Caco-2 (cell line): ENCODE measurements around the gene SUPT3H. TPM values are rescaled to one million over a fixed set of nuclear protein-coding genes. Genes with fewer than 3 reads are reported as not detected.
"Not testable (repeated sequence)": the region's sequence is repeated elsewhere in the genome, so short reads cannot be mapped to it uniquely, and the experiment has no call there.

Experiments used
- BruUV-seq: library from RNA; stranded (reverse); fragments of 400-500 nt; replicated peaks from 2 replicates; lab custom pipeline; 2021; lab: Mats Ljungman, UMichigan
- CTCF ChIA-PET: fragments of 300-600 bp; sonication (Branson Sonifier 250); formaldehyde crosslinking; loops from one replicate; lab custom pipeline; 2022; ENCODE audit warnings: antibody characterized with exemption; lab: Charles Lee
- POLR2A ChIA-PET: fragments of 300-600 bp; sonication (Branson Sonifier 250); formaldehyde crosslinking; loops from one replicate; lab custom pipeline; 2022; ENCODE audit warnings: antibody characterized with exemption; lab: Charles Lee
- DNase-seq, 2 experiments: peaks; one replicate each; pipeline versions ENCODE4 v3.0.0 to v3.0.0-alpha.2; 2020 to 2022
- H3K27me3 ChIP-seq: replicated peaks from 2 replicates; pipeline ENCODE4 v1.6.0; 2011; ENCODE audit warnings: low read length; ENCODE audit not compliant: control insufficient read depth, insufficient read depth
- H3K36me3 ChIP-seq: 2 replicates; pipeline ENCODE4 v1.5.1; 2011; ENCODE audit warnings: low read length; ENCODE audit not compliant: control insufficient read depth, insufficient read depth
- H3K4me1 ChIP-seq: fragments of 250-450 bp; sonication (Bioruptor Pico); 2 replicates; pipeline ENCODE4 v1.5.1; 2020; ENCODE audit warnings: mild to moderate bottlenecking
- H3K4me3 ChIP-seq: 2 replicates; pipeline ENCODE4 v1.5.1; 2011; ENCODE audit warnings: low read depth, mild to moderate bottlenecking, control low read depth, low read length
- H3K9me3 ChIP-seq: fragments of 250-450 bp; sonication (Bioruptor Pico); 2 replicates; pipeline ENCODE4 v1.5.1; 2020; ENCODE audit warnings: mild to moderate bottlenecking, moderate library complexity
- H3K27ac Mint-ChIP-seq: one replicate; pipeline ENCODE4 v1.8.0; 2022; ENCODE audit warnings: mixed read lengths; ENCODE audit not compliant: unreplicated experiment
- H3K27me3 Mint-ChIP-seq: one replicate; pipeline ENCODE4 v1.8.0; 2022; ENCODE audit warnings: mixed read lengths; ENCODE audit not compliant: insufficient read depth, unreplicated experiment
- H3K36me3 Mint-ChIP-seq: one replicate; pipeline ENCODE4 v1.8.0; 2022; ENCODE audit warnings: mild to moderate bottlenecking, mixed read lengths; ENCODE audit not compliant: insufficient read depth, unreplicated experiment
- H3K4me1 Mint-ChIP-seq: one replicate; pipeline ENCODE4 v1.8.0; 2022; ENCODE audit warnings: low read depth, mixed read lengths; ENCODE audit not compliant: unreplicated experiment
- H3K4me3 Mint-ChIP-seq: one replicate; pipeline ENCODE4 v1.8.0; 2022; ENCODE audit warnings: mild to moderate bottlenecking, moderate library complexity, mixed read lengths; ENCODE audit not compliant: unreplicated experiment
- H3K9me3 Mint-ChIP-seq: one replicate; pipeline ENCODE4 v1.8.0; 2022; ENCODE audit warnings: mixed read lengths; ENCODE audit not compliant: unreplicated experiment
- CTCF ChIP-seq, 2 experiments: fragments of 200-600 bp in 1 of 2; IDR thresholded peaks; 1 replicate in 1 of 2; 2 replicates in 1 of 2; pipeline versions ENCODE4 v1.5.1 to v1.8.0; 2011 to 2022; ENCODE audit warnings: antibody characterized with exemption in 1 of 2, control low read depth in 1 of 2, inconsistent platforms in 1 of 2, low read depth in 1 of 2, low read length in 1 of 2, mild to moderate bottlenecking in 1 of 2, moderate library complexity in 1 of 2; ENCODE audit not compliant: insufficient read depth in 1 of 2, severe bottlenecking in 1 of 2, unreplicated experiment in 1 of 2
- intact Hi-C: fragments of 100-400 bp; cut with micrococcal nuclease; formaldehyde crosslinking; loops from one replicate; pipeline ENCODE4 v1.10.0; 2022; ENCODE audit not compliant: unreplicated experiment
- total RNA-seq: library from RNA; stranded (reverse); gene quantifications from 2 replicates; pipeline ENCODE4 v1.2.3, GENCODE V29; 2022

SUPT3H gene
- total RNA-seq, 1 experiment from 2014 or later, result 13.2 TPM

GRCh38 chr6:45185403-45186251 lies 192.1 kb downstream of the SUPT3H start:
- no TSS peak for BruUV-seq

GRCh38 chr6:45184937-45185336 lies 192.8 kb downstream of the SUPT3H start:
- no peaks in the 10 kb centered on the region for H3K4me1 Mint-ChIP-seq
- no peaks in the 10 kb centered on the region for H3K9me3 Mint-ChIP-seq
- H3K9me3 ChIP-seq, result no peaks in the 10 kb centered on the region
- no peaks in the 10 kb centered on the region for H3K36me3 ChIP-seq
- intact Hi-C loops, result no loop called here
- no peak overlapping the region for H3K27ac Mint-ChIP-seq
- POLR2A ChIA-PET, result no interaction called here
- no peaks in the 10 kb centered on the region for H3K27me3 Mint-ChIP-seq
- H3K36me3 Mint-ChIP-seq, result no peaks in the 10 kb centered on the region
- no peak overlapping the region for H3K4me3 Mint-ChIP-seq
- TF ChIP-seq CTCF (IDR thresholded peaks at IDR 0.05; ENCODE audit: insufficient read depth in 1 of 2, low read depth in 1 of 2, low read length in 1 of 2, severe bottlenecking in 1 of 2, unreplicated experiment in 1 of 2), result no peak
- H3K4me1 ChIP-seq, result no peaks in the 10 kb centered on the region
- no TSS peak for BruUV-seq
- H3K4me3 ChIP-seq, result no peak overlapping the region
- DNase-seq, result no peak
- CTCF ChIA-PET, result no interaction called here
- no peaks in the 10 kb centered on the region for H3K27me3 ChIP-seq

More at GRCh38 chr6:45185403-45186251, 192.1 kb downstream of the SUPT3H start:
- no peaks in the 10 kb centered on the region for H3K36me3 ChIP-seq
- Mint-ChIP-seq H3K4me3 (no peak overlapping the region), H3K36me3 (no peaks in the 10 kb centered on the region), H3K27ac (no peak overlapping the region), H3K27me3 (no peaks in the 10 kb centered on the region), H3K9me3 (no peaks in the 10 kb centered on the region), H3K4me1 (no peaks in the 10 kb centered on the region)
- H3K4me3 ChIP-seq, result no peak overlapping the region
- ChIA-PET POLR2A (no interaction called here), CTCF (interaction anchor here (0.6 kb wide), 1 partner anchor 1708 kb away, joined by 7 read pairs; the partner anchor contains the start of gene TJAP1)
- no peak for DNase-seq
- no peaks in the 10 kb centered on the region for H3K4me1 ChIP-seq
- no peak for TF ChIP-seq CTCF (IDR thresholded peaks at IDR 0.05; ENCODE audit: insufficient read depth in 1 of 2, low read depth in 1 of 2, low read length in 1 of 2, severe bottlenecking in 1 of 2, unreplicated experiment in 1 of 2)
- H3K9me3 ChIP-seq, result no peaks in the 10 kb centered on the region
- H3K27me3 ChIP-seq, result no peaks in the 10 kb centered on the region
- intact Hi-C loops, result no loop called here

GRCh38 chr6:45184040-45184439 lies 193.7 kb downstream of the SUPT3H start:
- no peak for TF ChIP-seq CTCF (IDR thresholded peaks at IDR 0.05; ENCODE audit: insufficient read depth in 1 of 2, low read depth in 1 of 2, low read length in 1 of 2, severe bottlenecking in 1 of 2, unreplicated experiment in 1 of 2)
- H3K36me3 Mint-ChIP-seq, result no peaks in the 10 kb centered on the region
- no peaks in the 10 kb centered on the region for H3K9me3 ChIP-seq
- H3K4me1 Mint-ChIP-seq, result no peaks in the 10 kb centered on the region
- ChIA-PET CTCF (no interaction called here), POLR2A (no interaction called here)
- H3K4me3 ChIP-seq, result no peak overlapping the region
- no peak for DNase-seq
- intact Hi-C loops, result no loop called here
- no peaks in the 10 kb centered on the region for H3K36me3 ChIP-seq
- BruUV-seq, result no TSS peak
- H3K4me1 ChIP-seq, result no peaks in the 10 kb centered on the region
- no peak overlapping the region for H3K27ac Mint-ChIP-seq
- H3K4me3 Mint-ChIP-seq, result no peak overlapping the region
- H3K27me3 ChIP-seq, result no peaks in the 10 kb centered on the region
- no peaks in the 10 kb centered on the region for H3K9me3 Mint-ChIP-seq
- no peaks in the 10 kb centered on the region for H3K27me3 Mint-ChIP-seq

DNA sequence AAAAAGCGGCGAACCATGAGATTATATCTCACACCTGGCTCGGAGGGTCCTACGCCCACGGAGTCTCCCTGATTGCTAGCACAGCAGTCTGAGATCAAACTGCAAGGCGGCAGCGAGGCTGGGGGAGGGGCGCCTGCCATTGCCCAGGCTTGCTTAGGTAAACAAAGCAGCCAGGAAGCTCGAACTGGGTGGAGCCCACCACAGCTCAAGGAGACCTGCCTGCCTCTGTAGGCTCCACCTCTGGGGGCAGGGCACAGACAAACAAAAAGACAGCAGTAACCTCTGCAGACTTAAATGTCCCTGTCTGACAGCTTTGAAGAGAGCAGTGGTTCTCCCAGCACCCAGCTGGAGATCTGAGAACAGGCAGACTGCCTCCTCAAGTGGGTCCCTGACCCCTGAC lies 201.4 kb downstream of the SUPT3H start:
- H3K4me1 ChIP-seq, H3K4me1 Mint-ChIP-seq, H3K36me3 Mint-ChIP-seq, H3K9me3 ChIP-seq, H3K27ac Mint-ChIP-seq, POLR2A ChIA-PET, BruUV-seq, H3K27me3 Mint-ChIP-seq, H3K36me3 ChIP-seq, H3K9me3 Mint-ChIP-seq, H3K27me3 ChIP-seq, CTCF ChIA-PET: not testable (repeated sequence)
- H3K4me3 ChIP-seq, result peak overlapping the region; percentile 16; the same call in 1 of the 2 replicates
- intact Hi-C loops, result loop anchor here (1.0 kb wide), 1 partner anchor 14 kb away; no protein-coding TSS in a partner anchor
- H3K4me3 Mint-ChIP-seq, result peak overlapping the region; percentile 63
- DNase-seq, result peak in 1 of 2 experiments; percentile 21
